ENCODE measurements around the gene PWP2.
"Not testable (repeated sequence)": the region's sequence is repeated elsewhere in the genome, so short reads cannot be mapped to it uniquely, and the experiment has no call there.

DNA sequence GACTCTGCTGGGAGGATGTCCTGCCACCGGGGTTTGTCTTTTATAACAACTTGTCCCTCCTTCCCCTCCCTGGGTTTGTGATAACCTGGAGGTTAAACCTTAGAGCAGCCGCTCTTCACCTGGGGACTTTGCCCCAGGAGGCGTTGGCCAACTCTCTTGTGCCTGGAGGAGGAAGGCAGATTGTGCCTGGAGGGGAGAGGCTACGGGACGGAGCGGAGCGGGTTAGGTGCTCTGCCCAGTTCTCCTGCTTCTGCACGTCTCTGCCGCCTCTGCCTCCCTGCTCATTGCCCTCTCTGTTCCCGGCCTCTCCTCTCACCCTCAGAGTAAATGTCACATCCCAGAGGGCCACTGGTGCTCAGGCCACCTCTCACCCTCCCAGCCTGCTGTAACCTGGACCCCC, 63.1 kb downstream of the PWP2 start:
- not testable (repeated sequence) for TF ChIP-seq CTCF, POLR2A (IDR thresholded peaks at IDR 0.05)
